Sciatic nerve (tissue), 2 donors: ENCODE data around the gene TNRC18. TPM values are rescaled to one million over a fixed set of nuclear protein-coding genes. Genes with fewer than 3 reads are reported as not detected.
"Not testable (repeated sequence)": the region's sequence is repeated elsewhere in the genome, so short reads cannot be mapped to it uniquely, and the experiment has no call there.

Experiments
- ATAC-seq: fragments of 200-7000 bp; cut with Tn5 transposase; one replicate; pipeline ENCODE4 v1.9.1; 2020; ENCODE audit warnings: mild to moderate bottlenecking, moderate library complexity
- DNase-seq: peaks from one replicate; pipeline ENCODE4 v3.0.0-alpha.2; 2020; ENCODE audit warnings: low spot score
- intact Hi-C: fragments of 100-400 bp; cut with DNase I; formaldehyde crosslinking; loops from one replicate; pipeline ENCODE4 v1.14.2; 2022
- total RNA-seq: library from RNA; stranded (reverse); fragmentation: NEBNext Ultra II Directional; extraction: Animal tissue kit (Norgen Biotek cat#: 25700); gene quantifications from one replicate; pipeline ENCODE4 v1.2.1, GENCODE V29; 2021
- donor health status: DM: no; HTN: no; CAD: no.
- donor health status: DM: no; HTN: no; CAD: no.

Gene TNRC18
- total RNA-seq, 1 donor from 2014 or later, result 107 TPM

- DNase-seq (no peak), ATAC-seq (no peak)
- intact Hi-C loops, result no loop called here
These were observed 152.8 kb downstream of the TNRC18 start for GRCh38 chr7:5270788-5271187.

GRCh38 chr7:5269992-5270657, 153.5 kb downstream of the TNRC18 start:
- intact Hi-C loops, DNase-seq, ATAC-seq: not testable (repeated sequence)

GRCh38 chr7:5267829-5268228, 155.8 kb downstream of the TNRC18 start:
- ATAC-seq, intact Hi-C loops, DNase-seq: not testable (repeated sequence)

- DNase-seq (no peak), ATAC-seq (no peak)
- intact Hi-C loops, result no loop called here
These were observed 157.2 kb downstream of the TNRC18 start for GRCh38 chr7:5266191-5267028.

GRCh38 chr7:5265320-5266190, 158.1 kb downstream of the TNRC18 start:
- DNase-seq, result no peak
- no peak for ATAC-seq
- intact Hi-C loops, result no loop called here

GRCh38 chr7:5263066-5263465, 160.6 kb downstream of the TNRC18 start:
- DNase-seq, ATAC-seq, intact Hi-C loops: not testable (repeated sequence)

GRCh38 chr7:5260530-5261068, 163.0 kb downstream of the TNRC18 start:
- ATAC-seq, DNase-seq, intact Hi-C loops: not testable (repeated sequence)

Other genes starting within 250 kb of the TNRC18 start
- 64.1 TPM for gene WIPI2, start 233.6 kb downstream of the TNRC18 start, total RNA-seq
- gene SLC29A4, start 140.9 kb downstream of the TNRC18 start, total RNA-seq, result 8.8 TPM
- 9.9 TPM for gene FBXL18, start 90.0 kb upstream of the TNRC18 start, total RNA-seq
- 3,456 TPM for gene ACTB, start 106.8 kb upstream of the TNRC18 start, total RNA-seq
- 118 TPM for gene FSCN1, start 169.0 kb upstream of the TNRC18 start, total RNA-seq